ENCODE data around the gene LANCL3. TPM values are rescaled to one million over a fixed set of nuclear protein-coding genes. Genes with fewer than 3 reads are reported as not detected.
A peak's percentile ranks its signal among the peaks of the same experiment; 100 is the strongest.
"Not testable (repeated sequence)": the region's sequence is repeated elsewhere in the genome, so short reads cannot be mapped to it uniquely, and the experiment has no call there.

Gene LANCL3
- total RNA-seq, 1 experiment from 2014 or later = 0.26 TPM

GRCh38 chrX:37572108-37572587, 687 bp downstream of the LANCL3 start:
- not testable (repeated sequence) for H4K91ac ChIP-seq (ENCODE audit: insufficient read length, low read depth, low read length); H3K23ac ChIP-seq (ENCODE audit: insufficient read length, low read depth, low read length); H3K79me1 ChIP-seq (ENCODE audit: insufficient read depth, low read depth, low read length, poor library complexity, severe bottlenecking); H2BK5ac ChIP-seq (ENCODE audit: insufficient read length, low read length); H3K4me1 ChIP-seq (ENCODE audit: insufficient read depth, low read length); H3K27me3 ChIP-seq (ENCODE audit: insufficient read depth, low read length); H2BK12ac ChIP-seq (ENCODE audit: insufficient read length, low read depth, low read length); H2BK15ac ChIP-seq (ENCODE audit: low read depth, low read length); H4K8ac ChIP-seq (replicated peaks; ENCODE audit: insufficient read length, low read depth, low read length); H2BK120ac ChIP-seq (ENCODE audit: low read depth, low read length, poor library complexity, severe bottlenecking); H3K27ac Mint-ChIP-seq; H3K23me2 ChIP-seq (ENCODE audit: insufficient read length, low read depth, low read length, poor library complexity, severe bottlenecking); H4K5ac ChIP-seq (ENCODE audit: insufficient read length, low read depth, low read length); H3T11ph ChIP-seq (ENCODE audit: low read length); H3K36me3 Mint-ChIP-seq (ENCODE audit: insufficient read depth in 1 of 3, low read depth in 3 of 3); H2AFZ ChIP-seq (ENCODE audit: low read length); H3K9me3 ChIP-seq (ENCODE audit: control insufficient read depth, low read depth, low read length); H2AK5ac ChIP-seq (ENCODE audit: insufficient read length, low read length); H2BK20ac ChIP-seq (ENCODE audit: low read depth, low read length, poor library complexity, severe bottlenecking); H4K20me1 ChIP-seq (ENCODE audit: control insufficient read depth, insufficient read depth, insufficient read length); H3K4me2 ChIP-seq (ENCODE audit: insufficient read depth, insufficient read length, low read length); H3K9ac ChIP-seq (ENCODE audit: extremely low read depth, insufficient read length, low read length); H3K4ac ChIP-seq (ENCODE audit: low read depth, low read length); H3K14ac ChIP-seq (ENCODE audit: insufficient read depth, low read length); H3K18ac ChIP-seq (ENCODE audit: insufficient read length, low read depth, low read length); H3K79me2 ChIP-seq (ENCODE audit: insufficient read depth, low read length); H3K56ac ChIP-seq (ENCODE audit: insufficient read length, low read depth, low read length); H3K27ac ChIP-seq (ENCODE audit: insufficient read length, low read depth, low read length)
- no CpG with 5 or more reads among the region's 61 CpGs for WGBS (ENCODE audit: extremely low coverage, insufficient read length, low lambda C conversion rate)
- peak; percentile 59 for TF ChIP-seq CTCF (conservative IDR thresholded peaks at IDR 0.05)
- Mint-ChIP-seq H3K4me1 (peaks cover 12 to 14% of the 10 kb centered on the region in 2 experiments), H3K27me3 (ENCODE audit: low read depth) (peaks cover 16% of the 10 kb centered on the region), H3K9me3 (peaks cover 38 to 43% of the 10 kb centered on the region in 2 experiments), H3K4me3 (peak overlapping the region; percentile 50 to 75)
- DNase-seq = peak; percentile 69

- H3K23me2 ChIP-seq (ENCODE audit: insufficient read length, low read depth, low read length, poor library complexity, severe bottlenecking); H3K4me2 ChIP-seq (ENCODE audit: insufficient read depth, insufficient read length, low read length); H2BK120ac ChIP-seq (ENCODE audit: low read depth, low read length, poor library complexity, severe bottlenecking); H2BK15ac ChIP-seq (ENCODE audit: low read depth, low read length); H4K20me1 ChIP-seq (ENCODE audit: control insufficient read depth, insufficient read depth, insufficient read length); H3K27me3 ChIP-seq (ENCODE audit: insufficient read depth, low read length); H3K18ac ChIP-seq (ENCODE audit: insufficient read length, low read depth, low read length); H3K14ac ChIP-seq (ENCODE audit: insufficient read depth, low read length); H4K91ac ChIP-seq (ENCODE audit: insufficient read length, low read depth, low read length); H3K4ac ChIP-seq (ENCODE audit: low read depth, low read length); H2BK20ac ChIP-seq (ENCODE audit: low read depth, low read length, poor library complexity, severe bottlenecking); H3K23ac ChIP-seq (ENCODE audit: insufficient read length, low read depth, low read length); H2AK5ac ChIP-seq (ENCODE audit: insufficient read length, low read length); H3K27ac Mint-ChIP-seq; H3T11ph ChIP-seq (ENCODE audit: low read length); H2BK5ac ChIP-seq (ENCODE audit: insufficient read length, low read length); H3K79me2 ChIP-seq (ENCODE audit: insufficient read depth, low read length); H3K9ac ChIP-seq (ENCODE audit: extremely low read depth, insufficient read length, low read length); H3K79me1 ChIP-seq (ENCODE audit: insufficient read depth, low read depth, low read length, poor library complexity, severe bottlenecking); H3K36me3 Mint-ChIP-seq (ENCODE audit: insufficient read depth in 1 of 3, low read depth in 3 of 3); H3K4me3 Mint-ChIP-seq; H3K56ac ChIP-seq (ENCODE audit: insufficient read length, low read depth, low read length); H3K4me1 ChIP-seq (ENCODE audit: insufficient read depth, low read length); H3K27ac ChIP-seq (ENCODE audit: insufficient read length, low read depth, low read length); H3K9me3 ChIP-seq (ENCODE audit: control insufficient read depth, low read depth, low read length); H2BK12ac ChIP-seq (ENCODE audit: insufficient read length, low read depth, low read length); DNase-seq; H4K8ac ChIP-seq (replicated peaks; ENCODE audit: insufficient read length, low read depth, low read length); H4K5ac ChIP-seq (ENCODE audit: insufficient read length, low read depth, low read length); H2AFZ ChIP-seq (ENCODE audit: low read length): not testable (repeated sequence)
- Mint-ChIP-seq H3K4me1 (peaks cover 12 to 17% of the 10 kb centered on the region in 2 experiments), H3K27me3 (ENCODE audit: low read depth) (peaks cover 16% of the 10 kb centered on the region), H3K9me3 (peaks cover 36 to 44% of the 10 kb centered on the region in 2 experiments)
- no CpG with 5 or more reads among the region's 2 CpGs for WGBS (ENCODE audit: extremely low coverage, insufficient read length, low lambda C conversion rate)
Measured at GRCh38 chrX:37573121-37573520, 1.7 kb downstream of the LANCL3 start.
